ENCODE results near the gene TKT. TPM values are rescaled to one million over a fixed set of nuclear protein-coding genes. Genes with fewer than 3 reads are reported as not detected.

TKT gene
- total and polyA plus RNA-seq, 2 of the 4 experiments (the other 2 are of a cell fraction): 280 to 349 TPM

DNA sequence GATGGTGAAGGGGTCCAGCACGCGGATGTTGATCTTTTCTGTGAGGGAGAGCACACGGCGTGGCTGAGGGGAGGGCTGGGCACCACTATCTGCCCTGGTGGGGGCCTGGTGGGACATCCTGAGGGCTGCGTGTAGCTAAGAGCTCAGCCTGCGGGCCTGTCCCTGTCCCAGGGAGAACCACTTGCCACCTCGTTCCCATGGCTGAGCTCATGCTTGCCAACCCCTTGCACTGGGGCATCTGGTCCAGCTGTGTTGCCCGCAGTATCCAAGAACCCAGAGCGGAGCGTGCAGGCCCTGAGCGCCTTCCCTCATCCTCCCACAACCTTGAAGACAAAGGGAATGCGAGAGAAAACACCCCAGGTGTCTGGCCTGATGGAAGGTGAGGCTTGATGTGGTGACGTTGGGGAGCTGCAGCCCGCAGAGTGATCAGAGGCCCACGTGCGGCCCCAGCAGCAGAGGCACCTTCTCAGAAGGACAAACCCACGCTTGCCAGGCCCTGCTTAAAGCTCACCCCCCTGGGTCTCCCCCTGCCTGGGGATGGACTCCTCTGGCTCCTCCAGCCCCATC lies 28.9 kb downstream of the TKT start:
- intact Hi-C loops (cut with micrococcal nuclease): no loop called here
- no peaks in the 10 kb centered on the region for H3K4me1 ChIP-seq (ENCODE audit: control insufficient read depth, insufficient read depth, low read length)
- H3K14ac ChIP-seq (replicated peaks; ENCODE audit: low read depth, low read length): no peak overlapping the region
- peaks cover 93% of the 10 kb centered on the region for H3K36me3 ChIP-seq (ENCODE audit: control insufficient read depth, insufficient read depth, low read length)
- WGBS, 2 experiments (ENCODE audit: extremely low coverage in 2 of 2, insufficient read length in 1 of 2): 100% methylated on average over 2 of the region's 17 CpGs; no CpG with 5 or more reads in 1 of the 2 experiments
- H3K56ac ChIP-seq (ENCODE audit: extremely low read depth, insufficient read depth, low read length): no peak overlapping the region
- no TSS peak for BruUV-seq (replicated peaks)
- no peak overlapping the region for H3K4me3 ChIP-seq (ENCODE audit: insufficient read depth, low read depth, low read length)
- H2BK120ac ChIP-seq (ENCODE audit: low read depth, low read length): no peak overlapping the region
- DNase-seq (no peak), ATAC-seq (ENCODE audit: low read depth) (no peak)
- H3K23ac ChIP-seq (ENCODE audit: low read depth, low read length): no peak overlapping the region
- H3K4me2 ChIP-seq (ENCODE audit: low read depth, low read length): no peak overlapping the region
- in situ Hi-C loops (cut with MboI; ENCODE audit: low sequenced_read_pairs): no loop called here
- H3K27ac ChIP-seq (ENCODE audit: insufficient read depth, low read length): no peak overlapping the region
- H3K4ac ChIP-seq (ENCODE audit: low read depth, low read length): no peak overlapping the region
- no peak overlapping the region for H4K8ac ChIP-seq (ENCODE audit: low read depth in 2 of 2, low read length in 2 of 2)
- H4K5ac ChIP-seq (ENCODE audit: low read depth, low read length): no peak overlapping the region
- H2BK15ac ChIP-seq (ENCODE audit: low read depth, low read length): no peak overlapping the region
- CTCF ChIA-PET: no interaction called here
- no peak overlapping the region for H3K18ac ChIP-seq (ENCODE audit: low read depth, low read length)
- peaks cover 14% of the 10 kb centered on the region for H4K20me1 ChIP-seq (ENCODE audit: insufficient read depth, low read length)
- POLR2A ChIA-PET (ENCODE audit: unreplicated experiment): no interaction called here
- TF ChIP-seq MAZ (IDR thresholded peaks at IDR 0.05; ENCODE audit: borderline replicate concordance, low read depth, low read length): no peak
- no peak for TF ChIP-seq CEBPB (IDR thresholded peaks at IDR 0.05; ENCODE audit: low read depth, low read length)
- no peak for TF ChIP-seq RFX5 (IDR thresholded peaks at IDR 0.05; ENCODE audit: low read depth, low read length)
- TF ChIP-seq, protein P1, sequence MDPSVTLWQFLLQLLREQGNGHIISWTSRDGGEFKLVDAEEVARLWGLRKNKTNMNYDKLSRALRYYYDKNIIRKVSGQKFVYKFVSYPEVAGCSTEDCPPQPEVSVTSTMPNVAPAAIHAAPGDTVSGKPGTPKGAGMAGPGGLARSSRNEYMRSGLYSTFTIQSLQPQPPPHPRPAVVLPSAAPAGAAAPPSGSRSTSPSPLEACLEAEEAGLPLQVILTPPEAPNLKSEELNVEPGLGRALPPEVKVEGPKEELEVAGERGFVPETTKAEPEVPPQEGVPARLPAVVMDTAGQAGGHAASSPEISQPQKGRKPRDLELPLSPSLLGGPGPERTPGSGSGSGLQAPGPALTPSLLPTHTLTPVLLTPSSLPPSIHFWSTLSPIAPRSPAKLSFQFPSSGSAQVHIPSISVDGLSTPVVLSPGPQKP (IDR thresholded peaks at IDR 0.05; ENCODE audit: borderline replicate concordance, low read depth, low read length): no peak
- no peak for TF ChIP-seq NFE2L2 (IDR thresholded peaks at IDR 0.05; ENCODE audit: low read depth, low read length)
- TF ChIP-seq SMC3 (IDR thresholded peaks at IDR 0.05; ENCODE audit: low read depth, low read length): no peak
- TF ChIP-seq, protein P2, sequence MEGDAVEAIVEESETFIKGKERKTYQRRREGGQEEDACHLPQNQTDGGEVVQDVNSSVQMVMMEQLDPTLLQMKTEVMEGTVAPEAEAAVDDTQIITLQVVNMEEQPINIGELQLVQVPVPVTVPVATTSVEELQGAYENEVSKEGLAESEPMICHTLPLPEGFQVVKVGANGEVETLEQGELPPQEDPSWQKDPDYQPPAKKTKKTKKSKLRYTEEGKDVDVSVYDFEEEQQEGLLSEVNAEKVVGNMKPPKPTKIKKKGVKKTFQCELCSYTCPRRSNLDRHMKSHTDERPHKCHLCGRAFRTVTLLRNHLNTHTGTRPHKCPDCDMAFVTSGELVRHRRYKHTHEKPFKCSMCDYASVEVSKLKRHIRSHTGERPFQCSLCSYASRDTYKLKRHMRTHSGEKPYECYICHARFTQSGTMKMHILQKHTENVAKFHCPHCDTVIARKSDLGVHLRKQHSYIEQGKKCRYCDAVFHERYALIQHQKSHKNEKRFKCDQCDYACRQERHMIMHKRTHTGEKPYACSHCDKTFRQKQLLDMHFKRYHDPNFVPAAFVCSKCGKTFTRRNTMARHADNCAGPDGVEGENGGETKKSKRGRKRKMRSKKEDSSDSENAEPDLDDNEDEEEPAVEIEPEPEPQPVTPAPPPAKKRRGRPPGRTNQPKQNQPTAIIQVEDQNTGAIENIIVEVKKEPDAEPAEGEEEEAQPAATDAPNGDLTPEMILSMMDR (conservative IDR thresholded peaks at IDR 0.05; ENCODE audit: low read depth, low read length): no peak
- no peak for TF ChIP-seq MAFK (IDR thresholded peaks at IDR 0.05; ENCODE audit: low read depth, low read length)
- TF ChIP-seq POLR2A (IDR thresholded peaks at IDR 0.05; ENCODE audit: low read depth, low read length): no peak
- TF ChIP-seq RAD21 (IDR thresholded peaks at IDR 0.05; ENCODE audit: low read length): no peak
- no peak for TF ChIP-seq RCOR1 (IDR thresholded peaks at IDR 0.05; ENCODE audit: insufficient replicate concordance, low read length)
- no peak for TF ChIP-seq MXI1 (IDR thresholded peaks at IDR 0.05; ENCODE audit: borderline replicate concordance, low read depth, low read length)
- TF ChIP-seq, protein P3, sequence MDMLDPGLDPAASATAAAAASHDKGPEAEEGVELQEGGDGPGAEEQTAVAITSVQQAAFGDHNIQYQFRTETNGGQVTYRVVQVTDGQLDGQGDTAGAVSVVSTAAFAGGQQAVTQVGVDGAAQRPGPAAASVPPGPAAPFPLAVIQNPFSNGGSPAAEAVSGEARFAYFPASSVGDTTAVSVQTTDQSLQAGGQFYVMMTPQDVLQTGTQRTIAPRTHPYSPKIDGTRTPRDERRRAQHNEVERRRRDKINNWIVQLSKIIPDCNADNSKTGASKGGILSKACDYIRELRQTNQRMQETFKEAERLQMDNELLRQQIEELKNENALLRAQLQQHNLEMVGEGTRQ (IDR thresholded peaks at IDR 0.05; ENCODE audit: low read depth, low read length): no peak
- no peak for TF ChIP-seq FOS (IDR thresholded peaks at IDR 0.05; ENCODE audit: low read depth, low read length)
- no peak for TF ChIP-seq CHD1 (IDR thresholded peaks at IDR 0.05; ENCODE audit: low read depth, low read length)
- TF ChIP-seq BHLHE40 (IDR thresholded peaks at IDR 0.05; ENCODE audit: low read depth, low read length): no peak
- no peak overlapping the region for H3K9ac ChIP-seq (ENCODE audit: low read depth, low read length)
- no peak overlapping the region for H2AK9ac ChIP-seq (replicated peaks; ENCODE audit: low read depth, low read length, poor library complexity)
- H2BK5ac ChIP-seq (ENCODE audit: low read depth, low read length, poor library complexity, severe bottlenecking): no peak overlapping the region
- no peak overlapping the region for H4K91ac ChIP-seq (ENCODE audit: insufficient read depth, low read depth, low read length)
- no peak overlapping the region for H2AK5ac ChIP-seq (ENCODE audit: low read depth, low read length)
- dilution Hi-C loops (cut with HindIII; ENCODE audit: low sequenced_read_pairs, unreplicated experiment): no loop called here
- no peak overlapping the region for H2AFZ ChIP-seq (replicated peaks; ENCODE audit: low read length, poor library complexity)
- H2BK20ac ChIP-seq (ENCODE audit: low read depth, low read length): no peak overlapping the region
- 0 out of 2 replicates have a peak, but pooled peaks cover 4% of the 10 kb centered on the region for H3K9me1 ChIP-seq (ENCODE audit: insufficient read depth, low read length)
- no peaks in the 10 kb centered on the region for H3K9me3 ChIP-seq (ENCODE audit: control insufficient read depth, insufficient read depth, low read length)
- H3K79me1 ChIP-seq (ENCODE audit: low read depth in 1 of 2, low read length in 2 of 2): peaks cover 17 to 36% of the 10 kb centered on the region in 2 experiments
- no peaks in the 10 kb centered on the region for H3K27me3 ChIP-seq (ENCODE audit: control insufficient read depth, insufficient read depth, low read length)

Data from IMR-90 (cell line).